Measurements from ENCODE around the gene STAM. TPM values are rescaled to one million over a fixed set of nuclear protein-coding genes. Genes with fewer than 3 reads are reported as not detected.

Gene STAM
- total RNA-seq, 1 donor: 45.6 TPM

GRCh38 chr10:17733620-17734019 lies 89.7 kb downstream of the STAM start:
- Histone ChIP-seq H3K36me3 (ENCODE audit: insufficient read depth, low read length) (no peaks in the 10 kb centered on the region), H3K4me1 (ENCODE audit: insufficient read depth, low read length) (no peaks in the 10 kb centered on the region), H3K27me3 (ENCODE audit: insufficient read depth, low read length) (no peaks in the 10 kb centered on the region), H3K27ac (ENCODE audit: low read depth, low read length) (no peak overlapping the region), H3K4me3 (ENCODE audit: insufficient read depth, low read length) (no peak overlapping the region), H4K20me1 (ENCODE audit: insufficient read depth, low read length) (no peaks in the 10 kb centered on the region), H3K79me2 (ENCODE audit: insufficient read depth, low read length) (no peaks in the 10 kb centered on the region), H3K4me2 (ENCODE audit: insufficient read depth, low read length) (no peak overlapping the region), H2AFZ (ENCODE audit: low read length) (no peak overlapping the region), H3K9me3 (ENCODE audit: low read depth, low read length) (no peaks in the 10 kb centered on the region)
- no peak for TF ChIP-seq CTCF (IDR thresholded peaks at IDR 0.05; ENCODE audit: extremely low read depth, low read depth, low read length)
- no peak for DNase-seq (ENCODE audit: insufficient read length, low spot score, missing footprints)

- Histone ChIP-seq H3K36me3 (ENCODE audit: insufficient read depth, low read length) (no peaks in the 10 kb centered on the region), H2AFZ (ENCODE audit: low read length) (no peak overlapping the region), H3K4me2 (ENCODE audit: insufficient read depth, low read length) (no peak overlapping the region), H3K27ac (ENCODE audit: low read depth, low read length) (no peak overlapping the region), H3K9me3 (ENCODE audit: low read depth, low read length) (no peaks in the 10 kb centered on the region), H4K20me1 (ENCODE audit: insufficient read depth, low read length) (no peaks in the 10 kb centered on the region), H3K4me1 (ENCODE audit: insufficient read depth, low read length) (no peaks in the 10 kb centered on the region), H3K4me3 (ENCODE audit: insufficient read depth, low read length) (no peak overlapping the region), H3K79me2 (ENCODE audit: insufficient read depth, low read length) (no peaks in the 10 kb centered on the region), H3K27me3 (ENCODE audit: insufficient read depth, low read length) (no peaks in the 10 kb centered on the region)
- no peak for TF ChIP-seq CTCF (IDR thresholded peaks at IDR 0.05; ENCODE audit: extremely low read depth, low read depth, low read length)
- DNase-seq (ENCODE audit: insufficient read length, low spot score, missing footprints): no peak
Observed at GRCh38 chr10:17734432-17735080, 90.6 kb downstream of the STAM start.

GRCh38 chr10:17735166-17735941 lies 91.4 kb downstream of the STAM start:
- H3K4me3 ChIP-seq (ENCODE audit: insufficient read depth, low read length): no peak overlapping the region
- H4K20me1 ChIP-seq (ENCODE audit: insufficient read depth, low read length): no peaks in the 10 kb centered on the region
- no peak overlapping the region for H3K4me2 ChIP-seq (ENCODE audit: insufficient read depth, low read length)
- no peaks in the 10 kb centered on the region for H3K79me2 ChIP-seq (ENCODE audit: insufficient read depth, low read length)
- H3K9me3 ChIP-seq (ENCODE audit: low read depth, low read length): no peaks in the 10 kb centered on the region
- no peaks in the 10 kb centered on the region for H3K27me3 ChIP-seq (ENCODE audit: insufficient read depth, low read length)
- no peaks in the 10 kb centered on the region for H3K36me3 ChIP-seq (ENCODE audit: insufficient read depth, low read length)
- no peak overlapping the region for H3K27ac ChIP-seq (ENCODE audit: low read depth, low read length)
- TF ChIP-seq CTCF (IDR thresholded peaks at IDR 0.05; ENCODE audit: extremely low read depth, low read depth, low read length): no peak
- H3K4me1 ChIP-seq (ENCODE audit: insufficient read depth, low read length): no peaks in the 10 kb centered on the region
- H2AFZ ChIP-seq (ENCODE audit: low read length): no peak overlapping the region
- no peak for DNase-seq (ENCODE audit: insufficient read length, low spot score, missing footprints)

- Histone ChIP-seq H2AFZ (ENCODE audit: low read length) (no peak overlapping the region), H3K27me3 (ENCODE audit: insufficient read depth, low read length) (no peaks in the 10 kb centered on the region), H3K27ac (ENCODE audit: low read depth, low read length) (no peak overlapping the region), H3K9me3 (ENCODE audit: low read depth, low read length) (no peaks in the 10 kb centered on the region), H3K4me2 (ENCODE audit: insufficient read depth, low read length) (no peak overlapping the region), H3K4me1 (ENCODE audit: insufficient read depth, low read length) (no peaks in the 10 kb centered on the region), H3K79me2 (ENCODE audit: insufficient read depth, low read length) (no peaks in the 10 kb centered on the region), H4K20me1 (ENCODE audit: insufficient read depth, low read length) (no peaks in the 10 kb centered on the region), H3K4me3 (ENCODE audit: insufficient read depth, low read length) (no peak overlapping the region), H3K36me3 (ENCODE audit: insufficient read depth, low read length) (no peaks in the 10 kb centered on the region)
- peak; percentile 15 for DNase-seq (ENCODE audit: insufficient read length, low spot score, missing footprints)
- TF ChIP-seq CTCF (IDR thresholded peaks at IDR 0.05; ENCODE audit: extremely low read depth, low read depth, low read length): peak; percentile 16
Observed at GRCh38 chr10:17736223-17736622, 92.3 kb downstream of the STAM start.

Measured in osteoblast (primary cell).